Activated B cell treated with CpG ODN at 0.5 μM for 24 hours (primary cell): ENCODE data around the gene PRKAA1. TPM values are rescaled to one million over a fixed set of nuclear protein-coding genes. Genes with fewer than 3 reads are reported as not detected.

Experiments
- ATAC-seq: fragments of 200-7000 bp; cut with Tn5 transposase; one replicate; pipeline ENCODE4 v1.10.0; 2021; ENCODE audit warnings: low read depth, mild to moderate bottlenecking, moderate library complexity
- CTCF ChIA-PET: fragments of 350-600 bp; sonication (Branson Sonifier 250); formaldehyde crosslinking; loops from one replicate; lab custom pipeline; 2021; ENCODE audit warnings: antibody characterized with exemption; lab: Charles Lee
- POLR2A ChIA-PET: fragments of 350-600 bp; sonication (Branson Sonifier 250); formaldehyde crosslinking; loops from one replicate; lab custom pipeline; 2021; ENCODE audit warnings: antibody characterized with exemption; lab: Charles Lee
- DNase-seq: peaks from one replicate; pipeline ENCODE4 v3.0.0; 2022
- H3K27ac Mint-ChIP-seq: one replicate; pipeline ENCODE4 v1.8.0; 2020; ENCODE audit warnings: mixed read lengths
- H3K27me3 Mint-ChIP-seq: one replicate; pipeline ENCODE4 v1.8.0; 2021; ENCODE audit warnings: mixed read lengths
- H3K36me3 Mint-ChIP-seq: one replicate; pipeline ENCODE4 v1.8.0; 2021; ENCODE audit warnings: low read depth, mixed read lengths
- H3K4me1 Mint-ChIP-seq: one replicate; pipeline ENCODE4 v1.8.0; 2021; ENCODE audit warnings: mixed read lengths
- H3K4me3 Mint-ChIP-seq: one replicate; pipeline ENCODE4 v1.8.0; 2020; ENCODE audit warnings: mild to moderate bottlenecking, mixed read lengths
- H3K9me3 Mint-ChIP-seq: one replicate; pipeline ENCODE4 v1.8.0; 2020; ENCODE audit warnings: mixed read lengths
- CTCF ChIP-seq: fragments of 200-600 bp; IDR thresholded peaks from one replicate; pipeline ENCODE4 v1.8.0; 2022; ENCODE audit warnings: antibody characterized with exemption, mild to moderate bottlenecking
- intact Hi-C: fragments of 100-400 bp; cut with micrococcal nuclease; formaldehyde crosslinking; loops from one replicate; pipeline ENCODE4 v1.15.1; 2024
- total RNA-seq: library from RNA; stranded (reverse); gene quantifications from 2 replicates; pipeline ENCODE4 v1.2.3, GENCODE V29; 2022

Gene PRKAA1
- total RNA-seq, 1 donor from 2014 or later = 69.4 TPM

GRCh38 chr5:40841068-40841805 lies 43.1 kb upstream of the PRKAA1 start, which contains the start of gene CARD6:
TSS of gene CARD6 (plus strand) at chr5:40841367. CDS start at chr5:40841383, 16 bp downstream.
- no peaks in the 10 kb centered on the region for H3K9me3 Mint-ChIP-seq
- DNase-seq = no peak

GRCh38 chr5:40838086-40838485 lies 39.9 kb upstream of the PRKAA1 start:
- no peak for ATAC-seq
- Mint-ChIP-seq H3K36me3 (peaks cover 22% of the 10 kb centered on the region), H3K9me3 (no peaks in the 10 kb centered on the region), H3K4me3 (no peak overlapping the region), H3K4me1 (peaks cover 42% of the 10 kb centered on the region), H3K27ac (no peak overlapping the region), H3K27me3 (no peaks in the 10 kb centered on the region)
- no peak for TF ChIP-seq CTCF
- ChIA-PET POLR2A (no interaction called here), CTCF (no interaction called here)
- intact Hi-C loops = loop anchor here (5.0 kb wide), 1 partner anchor 156 kb away; no protein-coding TSS in a partner anchor
- no peak for DNase-seq

More at GRCh38 chr5:40841068-40841805, 43.1 kb upstream of the PRKAA1 start, which contains the start of gene CARD6:
- ATAC-seq = peak; percentile 37
- Mint-ChIP-seq H3K4me1 (peaks cover 15% of the 10 kb centered on the region), H3K36me3 (no peaks in the 10 kb centered on the region), H3K4me3 (peak within 1 kb of the TSS; percentile 90), H3K27ac (peak within 1 kb of the TSS; percentile 90), H3K27me3 (no peaks in the 10 kb centered on the region)
- CTCF ChIA-PET = interaction anchor here (0.8 kb wide), 1 partner anchor 86 kb away, joined by 3 read pairs; the partner anchor contains the start of gene TTC33
- POLR2A ChIA-PET = interaction anchor here (0.7 to 1.1 kb wide), 2 partner anchors 10 to 42 kb away, joined by 3 to 4 read pairs; no protein-coding TSS in a partner anchor
- intact Hi-C loops = no loop called here
- no peak for TF ChIP-seq CTCF

- TF ChIP-seq CTCF = no peak
- intact Hi-C loops = loop anchor here (1.0 to 5.0 kb wide), 7 partner anchors 37 to 1760 kb away; partner anchors contain the start of genes FBXO4, PRKAA1, RICTOR and RIMOC1
- H3K36me3 Mint-ChIP-seq = peaks cover 51% of the 10 kb centered on the region
- H3K4me3 Mint-ChIP-seq = peak within 1 kb of the TSS; percentile 100
- ATAC-seq = peak; percentile 98
- CTCF ChIA-PET = no interaction called here
- H3K27me3 Mint-ChIP-seq = no peaks in the 10 kb centered on the region
- no peaks in the 10 kb centered on the region for H3K9me3 Mint-ChIP-seq
- POLR2A ChIA-PET = interaction anchor here (0.6 to 1.8 kb wide), 13 partner anchors 9 to 1762 kb away, joined by 3 to 11 read pairs (median 4); partner anchors contain the start of genes PTGER4, RIMOC1 and TTC33
- peak within 1 kb of the TSS; percentile 99 for H3K27ac Mint-ChIP-seq
- peaks cover 49% of the 10 kb centered on the region for H3K4me1 Mint-ChIP-seq
- peak; percentile 80 for DNase-seq
These were observed 36.9 kb upstream of the PRKAA1 start, which contains the start of gene RPL37 for GRCh38 chr5:40834849-40835787. TSS of gene RPL37 (minus strand) at chr5:40835222. CDS start at chr5:40835185, 37 bp downstream.

GRCh38 chr5:40834391-40834848 lies 36.2 kb upstream of the PRKAA1 start:
- Mint-ChIP-seq H3K27ac (peak overlapping the region; percentile 99), H3K4me3 (peak overlapping the region; percentile 100), H3K27me3 (no peaks in the 10 kb centered on the region), H3K4me1 (peaks cover 49% of the 10 kb centered on the region), H3K9me3 (no peaks in the 10 kb centered on the region), H3K36me3 (peaks cover 57% of the 10 kb centered on the region)
- ChIA-PET CTCF (no interaction called here), POLR2A (interaction anchor here (0.6 to 1.8 kb wide), 10 partner anchors 11 to 1070 kb away, joined by 3 to 11 read pairs (median 4); partner anchors contain the start of genes PTGER4, RIMOC1 and TTC33)
- no peak for ATAC-seq
- TF ChIP-seq CTCF = no peak
- no peak for DNase-seq
- intact Hi-C loops = loop anchor here (2.0 kb wide), 1 partner anchor 1760 kb away; the partner anchor contains the start of gene RICTOR
